Fibroblast of pulmonary artery (primary cell): ENCODE results near the gene NQO2.

ENCODE experiments used
- DNase-seq: peaks from one replicate; pipeline ENCODE4 v3.0.0-alpha.2; 2010; ENCODE audit warnings: low read depth
- H3K4me3 ChIP-seq: replicated peaks from 2 replicates; pipeline ENCODE4 v1.5.1; 2011; ENCODE audit warnings: low read depth, mild to moderate bottlenecking, control low read depth, low read length, moderate library complexity
- TF ChIP-seq, protein P1 (sequence below): IDR thresholded peaks from 2 replicates; pipeline ENCODE4 v1.5.1; 2011; ENCODE audit warnings: mild to moderate bottlenecking, control low read depth, low read length, inconsistent platforms; ENCODE audit errors: missing control alignments

NQO2 gene

DNA sequence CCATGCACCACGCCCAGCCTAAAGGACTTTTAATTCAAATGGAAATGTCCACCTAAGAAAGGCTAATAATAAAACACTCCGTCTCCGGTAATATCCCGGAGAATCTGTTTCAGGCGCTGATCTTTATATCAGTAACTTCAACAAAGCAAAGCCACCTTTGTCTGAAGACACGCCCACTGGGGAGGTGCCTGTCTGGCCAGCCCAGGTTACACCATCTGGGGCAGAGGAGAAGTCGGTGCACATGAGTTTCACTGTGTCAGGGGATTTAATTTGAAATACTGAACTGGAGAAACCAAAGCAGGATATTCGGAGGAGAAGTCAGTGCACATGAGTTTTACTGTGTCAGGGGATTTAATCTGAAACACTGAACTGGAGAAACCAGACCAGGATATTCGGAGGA lies 37.7 kb upstream of the NQO2 start:
- no peak overlapping the region for H3K4me3 ChIP-seq
- TF ChIP-seq, protein P1, sequence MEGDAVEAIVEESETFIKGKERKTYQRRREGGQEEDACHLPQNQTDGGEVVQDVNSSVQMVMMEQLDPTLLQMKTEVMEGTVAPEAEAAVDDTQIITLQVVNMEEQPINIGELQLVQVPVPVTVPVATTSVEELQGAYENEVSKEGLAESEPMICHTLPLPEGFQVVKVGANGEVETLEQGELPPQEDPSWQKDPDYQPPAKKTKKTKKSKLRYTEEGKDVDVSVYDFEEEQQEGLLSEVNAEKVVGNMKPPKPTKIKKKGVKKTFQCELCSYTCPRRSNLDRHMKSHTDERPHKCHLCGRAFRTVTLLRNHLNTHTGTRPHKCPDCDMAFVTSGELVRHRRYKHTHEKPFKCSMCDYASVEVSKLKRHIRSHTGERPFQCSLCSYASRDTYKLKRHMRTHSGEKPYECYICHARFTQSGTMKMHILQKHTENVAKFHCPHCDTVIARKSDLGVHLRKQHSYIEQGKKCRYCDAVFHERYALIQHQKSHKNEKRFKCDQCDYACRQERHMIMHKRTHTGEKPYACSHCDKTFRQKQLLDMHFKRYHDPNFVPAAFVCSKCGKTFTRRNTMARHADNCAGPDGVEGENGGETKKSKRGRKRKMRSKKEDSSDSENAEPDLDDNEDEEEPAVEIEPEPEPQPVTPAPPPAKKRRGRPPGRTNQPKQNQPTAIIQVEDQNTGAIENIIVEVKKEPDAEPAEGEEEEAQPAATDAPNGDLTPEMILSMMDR, result no peak
- no peak for DNase-seq

DNA sequence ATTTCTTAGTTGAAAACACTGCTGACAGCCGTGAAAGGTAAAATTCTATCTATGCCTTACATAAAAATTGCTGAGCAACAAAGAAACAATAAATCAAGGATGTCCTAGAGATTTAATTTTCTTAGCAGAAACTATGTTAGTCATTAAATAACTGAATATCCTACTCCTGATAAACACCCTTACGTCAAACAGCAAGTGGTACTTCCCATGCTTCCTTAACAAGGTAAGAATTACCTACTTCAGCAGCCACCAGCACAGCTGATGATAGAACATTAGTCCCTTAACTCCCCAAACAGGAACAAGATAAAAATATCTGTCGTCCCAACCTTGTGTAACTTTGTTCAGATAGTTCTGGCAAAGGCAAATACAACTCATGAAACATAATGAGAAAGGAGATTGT lies 37.1 kb upstream of the NQO2 start:
- TF ChIP-seq, protein P1, result no peak
- H3K4me3 ChIP-seq, result no peak overlapping the region
- DNase-seq, result no peak

DNA sequence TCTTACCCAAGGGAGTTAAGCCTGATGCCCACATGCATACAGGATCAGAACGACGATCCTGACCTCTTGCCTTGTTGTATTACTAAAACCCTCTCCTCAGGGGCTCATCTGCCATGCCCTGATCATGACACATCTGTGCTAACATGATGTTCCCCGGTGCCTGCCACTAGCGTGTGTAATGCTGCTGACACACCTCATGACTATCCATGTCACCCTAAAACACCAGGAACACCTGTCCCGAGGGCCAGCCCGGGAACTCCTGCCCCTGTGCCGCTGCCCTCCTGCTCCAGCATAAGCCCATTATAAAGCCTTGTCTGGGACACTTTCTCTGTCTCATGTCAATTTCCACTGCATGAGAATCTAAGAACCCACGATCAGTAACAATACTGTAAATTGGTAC lies 35.9 kb upstream of the NQO2 start:
- no peak for DNase-seq
- TF ChIP-seq, protein P1, result no peak
- no peak overlapping the region for H3K4me3 ChIP-seq

DNA sequence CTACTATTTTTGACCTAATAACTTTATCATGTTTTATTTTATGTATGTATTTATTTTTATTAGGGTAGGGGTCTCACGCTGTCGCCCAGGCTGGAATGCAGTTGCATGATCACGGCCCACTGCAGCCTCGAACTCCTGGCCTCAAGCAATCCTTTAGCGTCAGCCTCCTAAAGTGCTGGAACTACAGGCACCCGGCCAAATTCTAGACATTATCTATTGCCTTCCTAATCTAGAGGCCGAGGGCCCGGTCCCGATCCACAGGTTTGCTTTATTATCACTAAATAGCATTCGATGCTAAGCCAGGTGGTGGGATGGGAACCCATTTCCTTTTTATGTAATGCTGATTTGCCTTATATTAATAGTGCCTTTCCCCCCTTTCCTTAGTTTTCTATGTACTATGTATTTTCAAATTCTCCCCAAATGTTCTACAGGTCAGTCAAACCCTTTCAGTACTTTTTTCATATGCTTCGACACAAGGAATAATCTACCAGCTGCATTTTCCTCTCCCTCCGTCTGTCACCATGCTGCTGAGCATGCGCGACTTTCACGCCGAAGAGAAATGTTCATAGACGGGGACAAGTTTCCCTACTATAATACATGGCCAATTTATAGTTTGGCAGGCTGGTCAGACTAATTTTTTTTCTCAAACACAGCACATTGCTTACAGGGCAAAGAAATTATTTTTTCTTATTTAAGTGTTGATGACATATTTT lies 34.7 kb upstream of the NQO2 start:
- no peak for DNase-seq
- no peak overlapping the region for H3K4me3 ChIP-seq
- TF ChIP-seq, protein P1, result no peak

DNA sequence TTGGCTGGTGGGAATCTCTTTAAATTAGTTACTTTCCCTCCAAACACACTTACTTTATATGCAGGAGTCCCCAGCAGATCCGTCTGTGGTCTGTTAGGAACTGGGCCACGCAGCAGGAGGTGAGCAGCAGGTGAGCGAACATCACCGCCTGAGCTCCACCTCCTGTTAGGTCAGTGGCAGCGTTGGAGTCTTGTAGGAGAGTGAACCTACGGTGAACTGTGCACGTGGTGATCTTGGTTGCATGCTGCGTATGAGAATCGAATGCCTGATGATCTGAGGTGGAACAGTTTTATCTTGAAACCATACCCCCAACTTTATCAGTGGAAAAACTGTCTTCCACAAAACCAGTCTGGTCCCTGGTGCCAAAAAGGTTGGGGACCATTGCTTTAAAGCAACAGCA lies 33.3 kb upstream of the NQO2 start:
- TF ChIP-seq, protein P1, result no peak
- no peak overlapping the region for H3K4me3 ChIP-seq
- no peak for DNase-seq

DNA sequence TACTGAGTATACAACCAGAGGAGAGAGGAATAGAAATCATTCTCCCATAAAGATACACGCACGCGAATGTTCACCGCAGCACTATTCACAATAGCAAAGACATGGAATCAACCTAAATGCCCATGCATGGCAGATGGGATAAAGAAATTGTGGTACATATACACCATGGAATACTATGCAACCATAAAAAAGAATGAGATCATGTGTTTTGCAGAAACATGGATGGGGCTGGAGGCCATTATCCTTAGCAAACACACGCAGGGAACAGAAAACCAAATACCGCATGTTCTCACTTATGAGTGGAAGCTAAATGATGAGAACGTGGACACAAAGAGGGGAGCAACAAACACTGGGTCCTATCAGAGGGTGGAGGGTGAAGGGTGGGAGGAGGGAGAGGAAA lies 31.8 kb upstream of the NQO2 start:
- DNase-seq, result no peak
- no peak overlapping the region for H3K4me3 ChIP-seq
- TF ChIP-seq, protein P1, result no peak

DNA sequence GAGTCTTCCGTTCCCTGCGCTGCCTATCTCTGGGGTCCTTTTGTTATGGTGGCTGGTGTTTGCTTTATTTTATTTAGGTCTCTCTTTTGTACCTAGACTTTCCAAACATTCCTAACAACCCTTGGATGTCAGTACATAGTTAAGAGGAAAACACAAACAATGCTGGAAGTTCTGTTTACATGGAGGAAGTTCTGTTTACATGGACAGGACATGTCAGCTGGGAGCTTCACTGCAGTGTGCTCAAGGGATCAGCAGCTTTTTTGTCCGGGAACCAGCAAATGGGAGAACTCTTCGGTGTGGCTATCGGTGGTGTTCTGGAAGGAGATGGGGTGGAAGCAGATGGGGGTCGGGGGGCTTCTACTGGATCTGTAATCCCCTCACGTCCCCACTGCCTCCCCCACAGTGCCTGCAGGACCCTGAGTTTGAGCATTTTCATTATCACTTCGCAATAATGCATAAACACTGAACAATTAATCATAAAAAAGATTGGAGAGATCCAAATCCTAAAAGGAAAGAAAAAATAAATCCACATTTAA lies 31.0 kb upstream of the NQO2 start:
- TF ChIP-seq, protein P1, result no peak
- H3K4me3 ChIP-seq, result no peak overlapping the region
- no peak for DNase-seq
